NCI-H446 treated with DMSO at 0.1 percent for 48 hours (cell line): Measurements from ENCODE around the gene CMPK2.
"Not testable (repeated sequence)": the region's sequence is repeated elsewhere in the genome, so short reads cannot be mapped to it uniquely, and the experiment has no call there.

ENCODE experiments used
- DNase-seq: peaks from one replicate; lab custom pipeline; 2025; lab: John Stamatoyannopoulos, UW

Gene CMPK2

DNA sequence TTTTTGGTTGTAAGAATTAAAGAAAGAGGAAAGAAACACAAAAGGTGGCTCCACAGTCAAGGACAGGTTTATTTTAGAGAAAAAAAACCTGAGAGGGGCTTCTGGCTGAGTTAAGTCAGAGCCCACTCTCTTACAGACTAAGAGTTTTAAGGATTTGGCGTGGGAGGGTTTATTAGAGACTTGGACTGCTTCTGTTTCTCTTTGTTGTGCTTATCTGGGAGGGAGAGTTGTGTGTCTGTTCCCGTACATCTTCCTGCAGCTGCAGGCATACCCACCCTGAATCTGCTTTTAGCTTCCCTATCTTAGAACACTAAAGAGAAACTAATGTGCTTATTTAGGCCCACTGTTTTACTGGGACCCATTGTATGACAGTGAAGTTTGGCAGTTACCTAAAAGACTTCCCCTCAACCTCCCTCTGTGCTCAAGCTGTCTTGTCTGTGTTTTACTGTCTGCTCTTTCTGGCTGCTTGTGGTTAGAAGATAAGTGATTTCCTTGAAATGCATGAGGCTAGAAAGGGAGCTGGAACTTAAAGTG is 14.6 kb upstream of the CMPK2 start:
- no peak for DNase-seq

GRCh38 chr2:6879011-6879410 is 13.3 kb upstream of the CMPK2 start:
- DNase-seq: no peak

DNA sequence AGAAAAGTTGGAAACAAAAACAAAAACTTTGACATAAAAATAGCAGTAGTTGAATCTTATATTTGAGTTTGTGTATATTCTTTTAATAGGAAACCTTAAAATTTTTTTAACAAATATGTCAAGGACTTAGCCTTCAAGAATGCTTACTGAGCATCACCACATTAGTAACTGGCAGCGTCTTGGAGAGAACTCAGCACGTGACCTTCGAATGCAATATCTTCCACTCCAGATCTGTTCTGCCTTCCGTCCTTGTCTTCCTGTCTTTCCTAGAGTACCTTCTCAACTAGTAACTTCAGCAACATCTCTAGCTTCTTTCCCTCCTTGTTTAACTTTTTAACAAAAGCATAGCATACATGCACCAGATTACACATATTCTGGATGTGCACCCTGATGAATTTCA is 12.8 kb upstream of the CMPK2 start:
- no peak for DNase-seq

DNA sequence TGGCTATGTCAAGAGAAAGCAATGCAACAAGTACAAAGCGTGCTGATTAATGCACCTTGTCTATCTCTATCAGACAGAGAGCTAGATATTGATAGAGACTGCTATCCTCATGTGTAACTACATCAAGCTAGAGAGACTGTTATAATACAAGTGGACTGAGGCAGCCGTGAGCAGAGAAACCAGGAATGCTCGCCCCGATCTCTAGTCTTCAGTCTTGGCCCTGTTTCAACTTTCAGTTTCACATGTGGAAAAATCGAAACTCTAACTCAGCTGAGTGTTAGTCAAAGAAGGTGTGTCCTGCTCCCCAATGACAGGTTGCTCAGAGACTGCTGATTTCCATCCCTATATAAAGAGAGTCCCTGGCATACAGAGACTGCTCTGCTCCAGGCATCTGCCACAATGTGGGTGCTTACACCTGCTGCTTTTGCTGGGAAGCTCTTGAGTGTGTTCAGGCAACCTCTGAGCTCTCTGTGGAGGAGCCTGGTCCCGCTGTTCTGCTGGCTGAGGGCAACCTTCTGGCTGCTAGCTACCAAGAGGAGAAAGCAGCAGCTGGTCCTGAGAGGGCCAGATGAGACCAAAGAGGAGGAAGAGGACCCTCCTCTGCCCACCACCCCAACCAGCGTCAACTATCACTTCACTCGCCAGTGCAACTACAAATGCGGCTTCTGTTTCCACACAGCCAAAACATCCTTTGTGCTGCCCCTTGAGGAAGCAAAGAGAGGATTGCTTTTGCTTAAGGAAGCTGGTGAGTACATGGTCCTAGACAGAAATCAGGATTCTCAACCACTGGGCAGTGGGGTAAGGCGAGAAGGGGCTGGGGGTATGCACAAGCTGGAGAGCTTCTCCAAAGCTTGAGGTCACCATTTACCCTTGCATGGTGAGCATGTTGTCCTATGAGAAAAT is 11.9 kb upstream of the CMPK2 start, which contains the start of gene RSAD2:
RSAD2 (plus strand) TSS at position 376 of the 903 bp plus-strand sequence; CDS start at position 400, 24 bp downstream.
- no peak for DNase-seq

DNA sequence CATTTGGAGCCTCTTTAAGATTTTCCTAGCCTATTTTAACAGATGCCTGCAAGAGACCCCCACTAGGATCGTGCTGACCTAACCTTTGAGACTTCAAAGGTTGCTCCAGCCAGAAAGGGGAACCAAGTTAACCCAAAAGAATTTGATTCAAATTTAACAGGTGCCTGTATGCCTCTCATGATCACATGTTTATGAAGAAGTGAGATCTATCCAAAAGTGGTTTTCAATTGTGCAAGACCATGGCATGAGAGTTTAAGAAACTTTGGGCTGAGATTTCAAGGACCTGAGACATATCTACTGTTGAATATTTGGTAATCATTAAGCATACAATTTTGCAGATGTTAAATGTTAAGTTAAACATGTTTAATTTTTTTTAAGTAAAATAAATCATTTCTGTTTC is 10.6 kb upstream of the CMPK2 start:
- DNase-seq: no peak

GRCh38 chr2:6874032-6874431 is 8.3 kb upstream of the CMPK2 start:
- no peak for DNase-seq

GRCh38 chr2:6872394-6872793 is 6.7 kb upstream of the CMPK2 start:
- no peak for DNase-seq

DNA sequence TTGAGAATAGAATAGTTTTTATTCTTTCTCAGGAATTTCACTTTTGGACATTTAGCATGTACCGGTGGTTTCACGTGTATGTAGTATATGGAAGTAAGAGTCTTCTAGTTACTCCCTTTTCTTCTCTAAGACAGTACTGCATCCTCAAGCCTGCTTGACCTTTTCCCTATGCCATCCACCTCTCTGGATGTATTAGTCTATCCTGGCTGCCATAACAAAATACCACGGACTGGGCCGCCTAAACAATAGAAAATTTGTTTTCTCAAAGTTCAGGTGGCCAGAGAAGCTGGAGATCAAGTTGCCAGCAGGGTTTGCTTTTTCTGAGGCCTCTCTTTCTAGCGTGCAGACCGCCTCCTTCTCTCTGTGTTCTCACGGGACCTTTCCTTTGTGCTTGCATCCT is 1.3 kb upstream of the CMPK2 start:
- DNase-seq: no peak

DNA sequence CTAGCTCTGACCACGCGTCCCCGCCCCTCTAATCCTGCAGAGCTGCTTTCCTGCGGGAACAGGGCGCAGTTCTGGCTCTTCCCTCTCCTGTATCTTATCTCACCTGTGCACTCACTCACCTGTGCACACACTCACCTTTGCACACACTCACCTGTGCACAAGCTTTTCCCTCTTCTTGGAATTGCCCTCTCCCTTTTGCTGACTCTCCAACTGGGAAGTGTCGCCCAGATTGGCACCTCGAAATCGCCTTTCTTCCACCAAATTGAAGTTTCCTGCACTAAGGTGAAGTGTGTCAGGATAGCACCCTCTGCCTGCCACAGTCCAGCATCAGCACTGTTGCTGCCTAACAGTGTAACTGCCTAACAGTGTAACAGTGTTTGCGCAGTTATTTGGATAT is 566 bp upstream of the CMPK2 start:
- no peak for DNase-seq

DNA sequence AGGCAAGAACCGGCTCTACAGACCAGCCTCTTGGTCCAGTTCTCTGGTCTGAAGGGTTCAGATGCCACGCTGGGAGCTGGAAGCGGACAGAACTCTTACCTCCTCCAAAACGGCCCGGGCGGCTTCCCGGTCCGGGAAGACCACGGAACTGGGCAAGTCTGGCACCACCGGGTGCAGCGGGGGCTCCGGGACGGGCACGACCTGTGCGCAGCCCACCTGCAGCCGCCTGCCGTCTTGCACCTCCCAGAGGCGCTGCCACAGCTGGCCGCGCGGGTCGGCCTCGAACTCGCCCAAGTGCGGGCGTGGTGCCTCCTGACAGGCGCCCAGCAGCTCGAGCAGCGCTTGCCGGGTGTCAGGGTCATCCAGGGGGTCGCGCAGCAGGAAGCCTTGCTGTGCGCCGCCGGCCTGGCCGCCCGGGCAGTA is 773 bp downstream of the CMPK2 start:
- DNase-seq: no peak

GRCh38 chr2:6864231-6864754 is 1.4 kb downstream of the CMPK2 start:
- no peak for DNase-seq

DNA sequence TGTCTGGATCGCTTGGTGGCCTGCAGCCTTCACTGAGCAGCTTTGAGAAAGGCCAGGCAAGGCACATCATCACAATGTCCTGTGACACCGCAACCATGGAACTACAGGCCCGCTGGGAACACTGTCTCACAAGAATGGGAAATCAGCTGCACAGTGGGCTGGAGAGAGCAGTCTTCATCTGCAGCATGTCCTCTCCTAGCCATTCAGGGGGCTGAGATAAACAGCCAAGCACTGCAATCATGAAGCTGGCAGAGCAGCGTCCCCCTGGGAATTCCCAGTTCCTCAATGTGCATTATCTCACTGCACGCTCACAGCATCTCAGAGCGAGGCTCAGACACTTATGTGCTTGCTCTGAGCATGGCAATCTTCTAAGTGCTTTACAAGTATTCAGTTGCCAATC is 1.9 kb downstream of the CMPK2 start:
- no peak for DNase-seq

DNA sequence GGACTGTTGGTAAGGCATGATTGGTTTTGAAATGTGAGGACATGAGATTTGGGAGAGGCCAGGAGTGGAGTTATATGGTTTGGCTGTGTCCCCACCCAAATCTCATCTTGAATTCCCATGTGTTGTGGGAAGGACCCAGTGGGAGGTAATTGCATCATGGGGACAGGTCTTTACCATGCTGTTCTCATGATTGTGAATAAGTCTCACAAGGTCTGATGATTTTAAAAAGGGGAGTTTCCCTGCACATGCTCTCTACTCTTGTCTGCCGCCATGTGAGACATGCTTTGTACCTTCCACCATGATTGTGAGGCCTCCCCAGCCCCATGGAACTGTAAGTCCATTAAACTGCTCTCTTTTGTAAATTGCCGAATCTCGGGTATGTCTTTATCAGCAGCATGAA is 5.4 kb downstream of the CMPK2 start:
- no peak for DNase-seq

GRCh38 chr2:6858466-6859027 is 7.2 kb downstream of the CMPK2 start:
- not testable (repeated sequence) for DNase-seq

DNA sequence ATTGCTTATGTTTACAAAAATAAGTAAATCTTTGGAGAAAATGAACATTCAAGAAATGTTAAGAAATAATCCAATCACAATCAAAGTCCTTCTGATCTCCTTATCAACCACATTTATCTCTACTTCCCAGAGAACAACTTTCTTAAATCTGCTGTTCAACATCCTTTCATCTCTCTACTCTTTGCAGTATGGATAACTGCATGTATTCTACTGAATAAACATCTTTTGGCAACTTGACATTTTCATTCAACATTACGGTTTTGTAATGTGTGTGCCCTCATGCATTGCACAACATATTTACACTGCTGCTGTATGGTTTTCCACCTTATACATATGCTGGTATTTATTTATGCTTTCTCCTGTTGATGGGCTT is 9.2 kb downstream of the CMPK2 start:
- no peak for DNase-seq

DNA sequence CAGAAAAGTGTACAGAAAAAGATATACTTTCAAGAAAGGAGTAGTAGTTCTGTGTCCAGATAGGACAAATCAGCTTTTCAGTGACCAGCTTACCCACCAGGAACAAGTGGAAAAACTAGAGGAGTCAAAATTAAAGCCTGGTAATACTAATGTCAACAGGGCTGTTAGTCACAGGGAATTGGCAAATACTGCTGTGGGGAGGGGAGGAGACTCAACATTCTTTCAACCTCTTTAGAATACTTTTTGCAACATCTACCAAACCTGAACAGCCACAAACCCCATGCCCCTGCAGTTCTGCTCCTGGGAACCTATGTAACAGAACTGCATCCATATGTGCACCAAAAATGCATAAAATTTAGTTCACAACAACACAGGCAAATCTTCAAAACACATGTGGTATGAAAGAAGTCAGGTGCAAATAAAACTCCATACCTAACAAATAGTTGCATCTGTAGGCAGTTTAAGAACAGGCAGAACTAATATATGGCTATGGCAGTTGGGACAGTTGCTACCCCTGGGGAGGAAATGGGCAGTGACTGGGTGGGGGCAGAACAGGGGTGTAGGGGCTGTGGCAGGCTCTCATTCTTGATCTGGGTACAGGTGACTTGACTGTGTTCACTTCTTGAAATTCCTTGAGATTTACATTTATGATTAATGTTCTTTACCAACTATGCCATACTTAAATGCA is 9.7 kb downstream of the CMPK2 start:
- no peak for DNase-seq

DNA sequence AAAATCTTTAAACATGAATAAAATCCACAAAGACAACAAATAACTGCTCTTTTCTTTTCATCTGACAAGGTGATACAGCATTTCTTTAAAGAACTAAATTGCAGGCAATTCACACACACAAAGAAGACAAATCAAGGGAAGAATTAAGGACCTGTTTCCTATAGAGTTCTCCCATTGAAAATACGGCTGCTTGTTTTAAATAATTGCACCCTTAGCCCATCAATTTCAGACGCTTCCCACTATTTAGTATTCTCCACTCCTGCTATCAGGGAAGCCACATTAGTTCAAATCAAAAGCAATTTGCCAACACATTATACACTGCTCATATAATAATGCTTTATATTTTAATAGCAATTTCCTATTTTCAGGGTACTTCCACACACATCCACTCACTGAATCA is 11.3 kb downstream of the CMPK2 start:
- DNase-seq: no peak

DNA sequence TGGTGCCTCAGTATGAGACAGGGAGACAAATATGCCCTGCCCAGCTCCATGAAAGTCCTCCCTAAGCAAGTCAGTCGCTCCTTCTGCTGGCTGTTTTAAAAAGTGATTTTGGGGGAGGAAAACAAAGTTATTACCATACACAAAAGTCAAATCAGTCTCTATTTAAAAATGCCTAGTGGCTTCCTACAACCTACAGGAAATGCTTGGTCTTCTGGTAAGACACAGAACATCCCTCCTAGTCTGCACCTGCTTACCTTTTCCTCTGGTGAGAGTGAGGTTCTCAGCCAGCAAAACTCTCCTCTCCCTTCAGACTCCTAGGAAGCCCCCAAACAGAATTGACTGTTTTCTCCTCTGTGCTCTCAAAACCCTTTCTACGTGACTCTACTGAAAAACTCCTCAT is 13.5 kb downstream of the CMPK2 start:
- DNase-seq: no peak

- no peak for DNase-seq
Observed at GRCh38 chr2:6846967-6847681, 18.6 kb downstream of the CMPK2 start.

- DNase-seq: no peak
Observed at GRCh38 chr2:6846540-6846939, 19.2 kb downstream of the CMPK2 start.

GRCh38 chr2:6845903-6846302 is 19.8 kb downstream of the CMPK2 start:
- DNase-seq: no peak

DNA sequence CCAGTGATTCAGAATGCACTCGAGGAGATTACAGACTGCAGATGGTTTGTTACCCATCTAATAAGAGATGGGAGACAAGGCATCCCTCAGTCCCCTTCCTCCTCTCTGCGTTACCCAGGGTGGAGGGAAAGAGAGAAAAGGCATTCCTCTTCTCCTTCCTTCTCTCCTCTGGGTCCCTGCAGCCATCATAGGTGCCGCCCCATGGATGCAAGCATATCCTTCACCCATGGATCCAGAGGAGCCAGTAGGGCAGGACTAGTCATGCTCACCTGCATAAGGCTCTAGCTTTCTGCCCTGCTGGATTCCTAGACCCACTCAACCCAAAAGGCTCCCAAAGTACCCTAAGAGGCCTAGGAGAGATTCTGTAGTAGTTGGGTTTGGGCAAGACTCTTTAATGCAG is 20.4 kb downstream of the CMPK2 start:
- no peak for DNase-seq
